Trophoblast cell (in vitro differentiated cells and primary cell): ENCODE results near the gene PRIM2.
"Not testable (repeated sequence)": the region's sequence is repeated elsewhere in the genome, so short reads cannot be mapped to it uniquely, and the experiment has no call there.

Experiments
- DNase-seq, 2 donors: peaks; one replicate each; pipeline ENCODE4 v3.0.0-alpha.2; 2016
- H2AFZ ChIP-seq: 2 replicates; pipeline ENCODE4 v1.6.1; 2013; ENCODE audit warnings: low read length, moderate library complexity, mild to moderate bottlenecking; ENCODE audit not compliant: insufficient read depth, poor library complexity
- H2AK5ac ChIP-seq: 2 replicates; pipeline ENCODE4 v1.6.1; 2013; ENCODE audit warnings: mild to moderate bottlenecking, low read length
- H2BK120ac ChIP-seq: 2 replicates; pipeline ENCODE4 v1.6.1; 2013; ENCODE audit warnings: low read length, mild to moderate bottlenecking, moderate library complexity; ENCODE audit not compliant: insufficient read depth, poor library complexity
- H2BK12ac ChIP-seq: 2 replicates; pipeline ENCODE4 v1.6.1; 2013; ENCODE audit warnings: mild to moderate bottlenecking, low read length, moderate library complexity
- H2BK5ac ChIP-seq: 2 replicates; pipeline ENCODE4 v1.6.1; 2013; ENCODE audit warnings: low read length, low read depth, moderate library complexity, mild to moderate bottlenecking; ENCODE audit not compliant: poor library complexity
- H3K14ac ChIP-seq: 2 replicates; pipeline ENCODE4 v1.6.1; 2013; ENCODE audit warnings: mild to moderate bottlenecking, low read length
- H3K18ac ChIP-seq: 2 replicates; pipeline ENCODE4 v1.6.1; 2013; ENCODE audit warnings: mild to moderate bottlenecking, low read length
- H3K23ac ChIP-seq: 2 replicates; pipeline ENCODE4 v1.6.1; 2013; ENCODE audit warnings: low read length
- H3K27ac ChIP-seq: 2 replicates; pipeline ENCODE4 v1.5.1; 2013; ENCODE audit warnings: low read depth, mild to moderate bottlenecking, inconsistent platforms, low read length, moderate library complexity
- H3K27me3 ChIP-seq: 2 replicates; pipeline ENCODE4 v1.6.1; 2013; ENCODE audit warnings: inconsistent platforms, mild to moderate bottlenecking, low read length, moderate library complexity; ENCODE audit not compliant: insufficient read depth
- H3K36me3 ChIP-seq, 2 experiments: 1 replicate in 1 of 2; 2 replicates in 1 of 2; pipeline ENCODE4 v1.6.1; 2013; ENCODE audit warnings: low read length in 2 of 2, mild to moderate bottlenecking in 2 of 2, moderate library complexity in 1 of 2; ENCODE audit not compliant: insufficient read depth in 2 of 2, control insufficient read depth in 1 of 2
- H3K4ac ChIP-seq: 2 replicates; pipeline ENCODE4 v1.6.1; 2013; ENCODE audit warnings: low read depth, mild to moderate bottlenecking, low read length, moderate library complexity
- H3K4me1 ChIP-seq, 2 experiments: 1 replicate in 1 of 2; 2 replicates in 1 of 2; pipeline ENCODE4 v1.6.1; 2013; ENCODE audit warnings: low read length in 2 of 2, mild to moderate bottlenecking in 2 of 2, moderate library complexity in 1 of 2; ENCODE audit not compliant: insufficient read depth in 2 of 2, control insufficient read depth in 1 of 2
- H3K4me2 ChIP-seq: 2 replicates; pipeline ENCODE4 v1.6.1; 2013; ENCODE audit warnings: inconsistent platforms, mild to moderate bottlenecking, low read length, moderate library complexity
- H3K4me3 ChIP-seq: 2 replicates; pipeline ENCODE4 v1.5.1; 2013; ENCODE audit warnings: mild to moderate bottlenecking, low read depth, low read length, inconsistent platforms
- H3K79me1 ChIP-seq: one replicate; pipeline ENCODE4 v1.6.1; 2013; ENCODE audit warnings: low read length
- H3K79me2 ChIP-seq: 2 replicates; pipeline ENCODE4 v1.6.1; 2013; ENCODE audit warnings: low read length, mild to moderate bottlenecking; ENCODE audit not compliant: control insufficient read depth, insufficient read depth, poor library complexity
- H3K9ac ChIP-seq: 2 replicates; pipeline ENCODE4 v1.6.1; 2013; ENCODE audit warnings: mild to moderate bottlenecking, low read length
- H3K9me3 ChIP-seq: 2 replicates; pipeline ENCODE4 v1.6.1; 2013; ENCODE audit warnings: low read depth, mild to moderate bottlenecking, control low read depth, inconsistent platforms, low read length; ENCODE audit not compliant: insufficient read depth
- H4K12ac ChIP-seq: 2 replicates; pipeline ENCODE4 v1.6.1; 2013; ENCODE audit warnings: low read depth, mild to moderate bottlenecking, low read length, moderate library complexity
- H4K8ac ChIP-seq: 2 replicates; pipeline ENCODE4 v1.6.1; 2013; ENCODE audit warnings: low read depth, mild to moderate bottlenecking, low read length, moderate library complexity
- H4K91ac ChIP-seq: one replicate; pipeline ENCODE4 v1.6.1; 2013; ENCODE audit warnings: low read depth, mild to moderate bottlenecking, low read length, moderate library complexity
- whole genome bisulfite sequencing: extraction: QIAGEN DNeasy Blood & Tissue Kit; methylation state at CpG from one replicate; pipeline ENCODE4 v1.1.7; 2013; ENCODE audit warnings: missing lambda C conversion rate; ENCODE audit not compliant: insufficient read length, insufficient coverage; ENCODE audit errors: extremely low coverage; 5-methylcytosine and 5-hydroxymethylcytosine counted together

Gene PRIM2

GRCh38 chr6:57445790-57446468, 128.5 kb downstream of the PRIM2 start:
- not testable (repeated sequence) for H3K23ac ChIP-seq, H3K4me3 ChIP-seq, H3K4me2 ChIP-seq, H3K9me3 ChIP-seq, H3K36me3 ChIP-seq, H3K18ac ChIP-seq, H2BK12ac ChIP-seq, H3K14ac ChIP-seq, H4K8ac ChIP-seq, H2AFZ ChIP-seq, H3K4me1 ChIP-seq, H3K27me3 ChIP-seq, H3K9ac ChIP-seq, H3K4ac ChIP-seq, H4K12ac ChIP-seq, H2BK120ac ChIP-seq, DNase-seq, H2BK5ac ChIP-seq, H4K91ac ChIP-seq, H3K79me2 ChIP-seq, H3K79me1 ChIP-seq, H2AK5ac ChIP-seq, H3K27ac ChIP-seq
- WGBS, result no CpG with 5 or more reads among the region's 2 CpGs

DNA sequence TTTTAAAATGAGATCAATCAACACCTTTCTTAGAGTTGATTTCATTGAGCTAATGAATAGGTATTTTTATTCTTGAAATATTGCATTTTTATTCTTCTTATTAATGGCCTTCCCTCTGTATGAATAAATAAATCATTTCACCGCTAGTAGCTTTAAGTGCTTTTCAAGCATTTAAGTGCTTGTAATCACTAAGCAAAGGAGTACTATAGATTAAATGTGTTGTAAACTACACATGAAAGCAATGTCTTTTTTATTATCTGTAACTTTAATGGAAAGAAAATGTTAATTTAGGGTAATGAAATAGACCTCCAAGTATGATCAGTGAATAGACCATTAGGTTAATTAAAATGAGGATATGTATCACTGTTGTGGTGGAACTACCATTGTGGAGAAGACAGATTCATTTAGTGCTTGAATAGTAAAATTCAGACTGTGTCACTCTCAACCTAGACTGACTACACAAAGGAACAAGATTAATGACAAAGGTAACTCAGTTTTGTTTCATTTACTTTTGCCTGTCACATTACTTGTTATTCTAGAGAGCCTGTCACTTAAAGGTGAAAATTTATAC, 132.2 kb downstream of the PRIM2 start:
- not testable (repeated sequence) for H3K36me3 ChIP-seq, H2AK5ac ChIP-seq, H2BK120ac ChIP-seq, H3K79me2 ChIP-seq, H3K4ac ChIP-seq, H3K14ac ChIP-seq, H2AFZ ChIP-seq, H3K4me2 ChIP-seq, H4K12ac ChIP-seq, H2BK5ac ChIP-seq, H3K79me1 ChIP-seq, H3K9ac ChIP-seq, H3K18ac ChIP-seq, H3K27me3 ChIP-seq, H3K23ac ChIP-seq, DNase-seq, H3K27ac ChIP-seq, H4K8ac ChIP-seq, H3K9me3 ChIP-seq, H4K91ac ChIP-seq, H3K4me1 ChIP-seq, H2BK12ac ChIP-seq, H3K4me3 ChIP-seq
- WGBS, result no CpG with 5 or more reads among the region's 1 CpG

DNA sequence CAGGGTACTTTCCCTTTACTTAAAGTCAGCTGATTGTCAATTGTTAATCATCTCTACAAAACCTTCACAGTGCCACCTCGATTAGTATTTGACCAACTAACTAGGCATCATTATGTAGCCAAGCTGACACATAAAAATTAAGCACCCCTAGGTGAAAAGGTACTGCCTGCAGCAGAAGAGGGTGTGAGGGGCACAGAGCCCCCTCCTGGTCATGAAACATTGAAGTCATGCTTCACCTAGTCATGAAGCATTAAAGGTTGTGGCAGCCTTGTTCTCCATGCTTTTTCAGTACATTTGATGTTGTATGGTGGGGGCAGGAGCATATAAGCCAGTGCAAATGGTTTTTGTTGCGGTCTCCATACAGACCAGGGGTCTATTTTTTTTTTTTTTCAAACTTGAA, 142.4 kb downstream of the PRIM2 start:
- no CpG with 5 or more reads among the region's 2 CpGs for WGBS
- not testable (repeated sequence) for H4K91ac ChIP-seq, H3K4ac ChIP-seq

DNA sequence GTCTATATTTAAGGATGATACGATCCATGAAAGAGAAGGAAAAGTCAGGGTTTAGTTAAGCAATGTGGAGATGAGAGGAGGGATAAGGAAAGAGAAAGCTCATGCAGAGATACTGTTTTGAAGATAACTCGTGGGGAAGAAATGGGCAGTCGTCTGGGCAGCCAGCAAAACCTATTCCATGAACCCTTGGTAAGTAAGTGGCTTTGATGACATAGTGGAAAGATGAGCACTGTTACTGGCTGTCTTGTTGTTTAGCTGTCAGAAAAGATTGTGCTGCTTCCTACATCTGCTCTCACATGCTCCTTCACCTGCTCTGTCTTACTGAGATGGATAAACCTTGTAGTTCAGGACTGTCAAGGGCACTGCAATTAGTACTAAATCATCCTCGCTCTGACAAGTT, 143.6 kb downstream of the PRIM2 start:
- not testable (repeated sequence) for H3K4me2 ChIP-seq, H4K91ac ChIP-seq, H3K9me3 ChIP-seq, H3K27me3 ChIP-seq, H3K4me1 ChIP-seq, H3K18ac ChIP-seq, H3K79me1 ChIP-seq, H2AFZ ChIP-seq, H2BK120ac ChIP-seq, H2BK5ac ChIP-seq, H3K27ac ChIP-seq, H2BK12ac ChIP-seq, H3K4me3 ChIP-seq, H2AK5ac ChIP-seq, H3K36me3 ChIP-seq, H4K8ac ChIP-seq, H3K79me2 ChIP-seq, H3K4ac ChIP-seq, DNase-seq, H3K23ac ChIP-seq, H3K14ac ChIP-seq, H4K12ac ChIP-seq, H3K9ac ChIP-seq
- WGBS, result no CpG with 5 or more reads among the region's 4 CpGs

More for the DNA sequence above, 142.4 kb downstream of the PRIM2 start:
- H3K14ac ChIP-seq, H3K27ac ChIP-seq, H3K79me1 ChIP-seq, H3K36me3 ChIP-seq, H2BK12ac ChIP-seq, H3K4me1 ChIP-seq, H4K12ac ChIP-seq, H3K9ac ChIP-seq, H3K4me2 ChIP-seq, H3K4me3 ChIP-seq, H2AFZ ChIP-seq, H2BK5ac ChIP-seq, H3K9me3 ChIP-seq, H3K27me3 ChIP-seq, H3K18ac ChIP-seq, H4K8ac ChIP-seq, H2AK5ac ChIP-seq, DNase-seq, H3K23ac ChIP-seq, H2BK120ac ChIP-seq, H3K79me2 ChIP-seq: not testable (repeated sequence)
